Jurkat, Clone E6-1 (cell line): ENCODE measurements around the gene AKTIP.

Experiments used
- DNase-seq: peaks from one replicate; pipeline ENCODE4 v3.0.0-alpha.2; 2011; ENCODE audit warnings: low read depth, low spot score
- H3K4me3 ChIP-seq: 2 replicates; pipeline ENCODE4 v1.5.1; 2011; ENCODE audit warnings: mild to moderate bottlenecking, low read length, control low read depth, moderate library complexity

AKTIP gene

GRCh38 chr16:53492503-53492902 lies 10.5 kb downstream of the AKTIP start:
- no peak for DNase-seq

GRCh38 chr16:53489755-53490154 lies 13.3 kb downstream of the AKTIP start:
- no peak overlapping the region for H3K4me3 ChIP-seq
- no peak for DNase-seq

More at GRCh38 chr16:53492503-53492902, 10.5 kb downstream of the AKTIP start:
- H3K4me3 ChIP-seq, result no peak overlapping the region

- no peak for DNase-seq
- no peak overlapping the region for H3K4me3 ChIP-seq
Measured at GRCh38 chr16:53486230-53486629, 16.8 kb downstream of the AKTIP start.

- H3K4me3 ChIP-seq, result no peak overlapping the region
- DNase-seq, result no peak
Measured at GRCh38 chr16:53484542-53484941, 18.5 kb downstream of the AKTIP start.

- no peak for DNase-seq
- H3K4me3 ChIP-seq, result no peak overlapping the region
Measured at GRCh38 chr16:53482123-53482522, 20.9 kb downstream of the AKTIP start.

- DNase-seq, result no peak
- H3K4me3 ChIP-seq, result no peak overlapping the region
Measured at GRCh38 chr16:53480394-53480793, 22.6 kb downstream of the AKTIP start.

GRCh38 chr16:53478965-53479364 lies 24.0 kb downstream of the AKTIP start:
- no peak for DNase-seq

GRCh38 chr16:53476867-53477266 lies 26.1 kb downstream of the AKTIP start:
- DNase-seq, result no peak

More at GRCh38 chr16:53478965-53479364, 24.0 kb downstream of the AKTIP start:
- no peak overlapping the region for H3K4me3 ChIP-seq

GRCh38 chr16:53465606-53466280 lies 37.3 kb downstream of the AKTIP start:
- no peak overlapping the region for H3K4me3 ChIP-seq
- DNase-seq, result no peak

More at GRCh38 chr16:53476867-53477266, 26.1 kb downstream of the AKTIP start:
- H3K4me3 ChIP-seq, result no peak overlapping the region

GRCh38 chr16:53458635-53459034 lies 44.4 kb downstream of the AKTIP start:
- H3K4me3 ChIP-seq, result no peak overlapping the region
- no peak for DNase-seq

- DNase-seq, result peak; percentile 98
- peak overlapping the region; percentile 39 for H3K4me3 ChIP-seq
Measured at GRCh38 chr16:53457670-53458069, 45.3 kb downstream of the AKTIP start.

- peak; percentile 98 for DNase-seq
- H3K4me3 ChIP-seq, result peak overlapping the region; percentile 38
Measured at GRCh38 chr16:53456625-53457024, 46.4 kb downstream of the AKTIP start.

GRCh38 chr16:53453928-53454327 lies 49.1 kb downstream of the AKTIP start:
- DNase-seq, result no peak
- H3K4me3 ChIP-seq, result no peak overlapping the region

- DNase-seq, result no peak
- H3K4me3 ChIP-seq, result no peak overlapping the region
Measured at GRCh38 chr16:53449816-53450517, 53.0 kb downstream of the AKTIP start.

GRCh38 chr16:53446090-53446489 lies 56.9 kb downstream of the AKTIP start:
- H3K4me3 ChIP-seq, result no peak overlapping the region
- DNase-seq, result no peak

- no peak overlapping the region for H3K4me3 ChIP-seq
- no peak for DNase-seq
Measured at GRCh38 chr16:53445534-53445933, 57.5 kb downstream of the AKTIP start.
